Cerebellar nuclear complex (tissue), 1 donor: ENCODE results near the gene GAPDHS.

Experiments
- DNase-seq, 2 experiments: peaks; one replicate each; lab custom pipeline; 2025; lab: John Stamatoyannopoulos, UW

The GAPDHS gene

DNA sequence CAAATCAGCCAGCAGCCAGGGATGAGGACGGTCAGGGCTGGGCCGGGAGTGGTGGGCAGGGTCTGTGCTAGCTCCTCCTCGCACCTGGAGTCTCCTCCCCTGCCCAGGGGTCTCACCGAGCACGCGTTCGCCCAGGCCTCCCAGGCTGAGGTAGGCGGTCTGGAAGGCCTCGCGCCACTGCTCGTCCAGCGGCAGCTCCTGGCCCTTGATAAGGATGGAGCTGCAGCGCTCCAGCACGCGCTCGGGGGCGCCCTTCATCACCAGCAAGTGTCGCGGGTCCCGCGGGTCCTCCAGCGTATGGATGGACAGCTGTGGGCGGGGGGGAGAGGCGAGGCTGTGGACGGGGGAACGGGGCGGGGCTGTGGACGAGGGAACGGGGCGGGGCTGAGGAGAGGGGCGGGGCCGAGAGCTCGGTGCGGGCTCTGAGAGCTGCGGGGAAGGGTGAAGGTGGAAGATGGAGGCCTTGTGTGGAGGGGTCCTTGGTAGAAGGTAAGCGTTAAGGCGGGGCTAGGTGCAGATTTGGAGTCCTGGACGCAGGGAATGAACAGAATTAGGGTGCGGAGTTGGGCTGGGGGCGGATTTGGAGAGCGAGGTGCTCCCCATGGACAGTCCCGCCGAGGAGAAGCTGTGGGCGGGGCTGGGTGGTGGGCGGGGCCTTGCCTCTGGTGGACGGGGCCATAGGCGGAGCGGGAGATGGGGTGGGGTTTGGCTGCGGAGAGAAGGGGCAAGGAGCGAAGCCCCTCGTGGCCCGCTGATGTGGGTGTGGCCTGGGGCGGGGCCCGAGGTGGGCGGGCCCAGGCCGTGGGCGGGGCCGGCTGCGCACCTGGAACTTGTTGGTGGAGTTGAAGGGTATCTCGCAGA lies 24.5 kb downstream of the GAPDHS start:
- peak in 1 of 2 experiments; percentile 22 for DNase-seq

GRCh38 chr19:35558400-35559280 lies 25.4 kb downstream of the GAPDHS start:
- no peak for DNase-seq

- DNase-seq: no peak
These were observed 26.0 kb downstream of the GAPDHS start for GRCh38 chr19:35559281-35559659.

- no peak for DNase-seq
These were observed 26.5 kb downstream of the GAPDHS start for GRCh38 chr19:35559781-35560180.

DNA sequence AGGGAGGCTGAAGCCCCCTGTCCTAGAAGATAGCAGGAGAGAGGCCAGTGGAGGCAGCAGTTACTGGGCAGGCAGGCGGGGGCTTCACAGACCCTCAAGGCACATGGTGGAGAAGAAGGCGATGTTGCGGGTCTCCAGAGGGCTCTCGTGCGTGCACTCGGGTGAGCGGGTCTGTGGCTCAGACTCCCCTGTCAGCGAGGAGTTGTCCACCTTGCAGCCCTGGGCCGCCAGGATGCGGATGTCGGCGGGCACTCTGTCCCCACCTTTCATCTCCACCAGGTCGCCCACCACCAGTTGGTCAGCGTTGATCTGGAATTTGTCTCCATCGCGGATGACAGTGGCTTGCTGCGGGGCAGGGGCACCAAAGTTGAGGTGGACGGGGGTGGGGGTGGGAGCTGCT lies 27.0 kb downstream of the GAPDHS start:
- DNase-seq: no peak

DNA sequence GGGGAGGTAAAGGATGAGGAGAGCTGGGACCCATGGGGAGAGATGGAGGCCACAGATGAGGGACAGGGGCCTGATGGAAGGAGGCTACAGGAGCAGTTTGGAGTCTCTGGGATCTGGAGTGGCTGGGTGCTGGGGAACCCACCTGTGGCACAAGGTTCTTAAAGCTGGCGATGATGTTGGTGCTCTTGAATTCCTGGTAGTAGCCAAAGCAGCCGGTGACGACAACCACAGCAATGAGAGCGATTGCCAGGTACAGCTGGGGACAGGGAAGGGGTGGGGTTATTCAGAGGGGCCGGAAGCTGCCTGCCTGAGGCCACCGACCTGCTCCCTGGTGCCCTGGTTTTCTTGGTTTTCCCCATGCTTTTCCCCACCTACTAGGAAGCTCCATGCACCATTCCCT lies 27.4 kb downstream of the GAPDHS start:
- no peak for DNase-seq

DNA sequence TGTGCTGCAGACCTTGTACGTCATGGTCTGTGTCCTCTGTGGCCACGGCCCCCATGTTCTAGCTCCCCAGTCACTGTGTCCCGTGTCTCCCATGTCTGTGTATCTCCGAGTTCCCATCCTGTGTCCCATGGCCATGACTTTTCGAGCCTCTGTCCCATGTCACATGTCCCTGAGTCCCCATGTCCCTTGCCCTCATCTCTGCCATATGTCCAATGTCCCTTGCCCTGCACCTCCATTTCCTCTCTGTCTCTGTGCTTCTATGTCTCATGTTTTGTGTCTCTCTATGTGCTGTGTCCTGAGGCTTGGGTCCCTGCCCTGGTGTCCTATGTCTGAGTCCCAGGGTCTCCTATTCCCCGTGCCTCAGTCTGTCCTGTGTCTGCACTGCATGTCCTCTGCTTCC lies 28.2 kb downstream of the GAPDHS start:
- DNase-seq: no peak

DNA sequence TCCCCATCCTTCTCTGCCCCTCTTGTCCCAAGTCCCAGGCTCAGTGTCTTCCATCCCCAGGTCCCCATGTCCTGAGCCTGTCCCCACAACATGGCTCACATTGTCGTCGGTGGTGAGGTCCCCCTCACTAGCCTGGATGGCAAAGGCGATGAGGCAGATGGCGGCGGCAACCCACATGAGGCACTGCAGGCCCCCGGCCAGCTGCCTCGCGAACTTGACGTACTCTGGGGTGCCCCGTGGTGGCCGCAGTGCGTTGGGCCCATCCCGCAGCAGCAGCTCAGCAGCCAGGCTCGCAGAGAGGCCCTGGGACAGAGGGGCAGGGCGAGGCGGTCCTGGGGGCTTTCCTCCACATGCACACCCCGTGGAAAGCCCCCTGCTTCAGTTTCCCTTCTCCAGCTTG lies 29.1 kb downstream of the GAPDHS start:
- no peak for DNase-seq

DNA sequence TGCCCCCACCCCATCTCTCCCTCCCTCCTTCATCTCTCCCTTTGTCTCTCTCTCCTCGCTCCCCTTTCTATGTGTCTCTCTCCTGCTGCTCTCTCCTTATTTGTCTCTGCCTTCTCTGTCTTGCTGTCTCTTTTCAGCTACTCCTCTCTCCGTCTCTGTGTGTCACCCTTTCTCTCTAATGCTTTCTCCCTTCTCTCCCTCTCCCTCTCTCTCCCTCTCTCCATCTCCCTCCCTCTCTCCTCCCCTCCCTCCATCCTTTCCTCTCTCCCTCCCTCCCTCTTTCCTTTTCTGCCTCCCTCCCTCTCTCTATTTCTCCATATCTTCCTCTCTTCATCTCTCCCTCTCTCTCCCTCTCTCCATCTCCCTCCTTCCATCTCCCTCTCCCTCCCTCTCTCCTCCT lies 29.5 kb downstream of the GAPDHS start:
- no peak for DNase-seq

DNA sequence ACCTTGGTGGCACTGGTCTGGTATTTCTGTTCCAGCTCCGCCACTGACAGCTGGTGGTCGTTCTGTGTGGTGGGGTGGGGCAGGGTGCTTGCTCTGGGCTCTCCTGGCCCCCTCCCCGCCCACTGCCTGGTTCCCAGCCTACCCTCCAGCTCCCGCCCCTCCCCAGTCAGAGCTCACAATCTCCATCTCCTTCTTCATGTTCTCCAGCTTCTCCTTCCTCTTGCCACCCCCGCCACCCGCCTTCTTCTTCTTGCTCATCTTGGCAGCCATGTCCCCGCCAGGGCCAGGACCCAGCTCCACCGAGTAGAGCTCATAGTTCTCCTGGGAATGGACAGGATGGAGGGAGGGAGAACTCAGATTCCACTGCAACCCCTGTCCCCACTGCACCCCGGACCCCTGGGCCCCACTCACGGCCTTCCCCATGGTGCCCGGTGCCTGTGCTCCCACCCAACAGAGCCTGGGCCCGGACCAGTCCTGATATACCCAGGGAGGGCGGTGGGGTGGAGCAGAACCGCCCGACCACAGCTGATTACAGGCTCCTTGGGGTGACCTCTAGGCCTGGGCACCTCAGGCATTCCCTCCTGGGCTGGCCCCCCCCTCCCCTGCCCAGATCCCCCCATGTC lies 30.1 kb downstream of the GAPDHS start, which contains the start of gene ATP4A:
Gene ATP4A, minus strand, starts transcription at position 452 of the 623 bp plus-strand sequence. Its CDS starts 29 bp downstream, at position 423.
- no peak for DNase-seq

GRCh38 chr19:35565016-35565856 lies 32.0 kb downstream of the GAPDHS start:
- no peak for DNase-seq

GRCh38 chr19:35566738-35567137 lies 33.5 kb downstream of the GAPDHS start:
- DNase-seq: no peak

DNA sequence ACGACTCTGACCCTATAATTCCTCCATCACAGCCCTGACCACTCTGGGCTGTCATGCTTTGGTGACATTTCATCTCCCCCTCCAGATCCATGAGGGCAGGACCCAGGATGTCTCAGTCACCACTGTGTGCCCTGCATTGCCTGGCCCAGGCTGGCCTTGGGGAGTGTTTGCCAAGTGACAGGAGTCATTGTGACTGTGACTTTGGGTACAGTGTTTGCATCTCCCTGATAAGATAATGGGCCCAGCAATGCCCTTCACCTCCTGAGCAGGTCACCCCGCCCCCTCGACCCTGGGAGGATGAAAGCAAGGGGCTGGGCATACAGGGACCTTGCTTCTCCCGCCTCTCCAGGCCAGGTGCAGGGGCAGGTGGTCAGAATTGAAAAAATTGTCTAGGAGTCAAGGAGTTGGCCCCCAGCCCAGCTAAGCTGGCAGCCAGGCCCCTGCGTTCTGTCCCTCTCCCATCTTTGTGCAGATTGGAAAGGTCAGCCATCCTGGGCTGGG lies 36.1 kb downstream of the GAPDHS start:
- DNase-seq: peak in 1 of 2 experiments; percentile 21

- no peak for DNase-seq
These were observed 38.2 kb downstream of the GAPDHS start for GRCh38 chr19:35571406-35571965.

GRCh38 chr19:35577918-35578317 lies 44.7 kb downstream of the GAPDHS start:
- DNase-seq: no peak

- no peak for DNase-seq
These were observed 45.5 kb downstream of the GAPDHS start for GRCh38 chr19:35578707-35579106.

GRCh38 chr19:35582760-35583159 lies 49.5 kb downstream of the GAPDHS start:
- DNase-seq: no peak

DNA sequence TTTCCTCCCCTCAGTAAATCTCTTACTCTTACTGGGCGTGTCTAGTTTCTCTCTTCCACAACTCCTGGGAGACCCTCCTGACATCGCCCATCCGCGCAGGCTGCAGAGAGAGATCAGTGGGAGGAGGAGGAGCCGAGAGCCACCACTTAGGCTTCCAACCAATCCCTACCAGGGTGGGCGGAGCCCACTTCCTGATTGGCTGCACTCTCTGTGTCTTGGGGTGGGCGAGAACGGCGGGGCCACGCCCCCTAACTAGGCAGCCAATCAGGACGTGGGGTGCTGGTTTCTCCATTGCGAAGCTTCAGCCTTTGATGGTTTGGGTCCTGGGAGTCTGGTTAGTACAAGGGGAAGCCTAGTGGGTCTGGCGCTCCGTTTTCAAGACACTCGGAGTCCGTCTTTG lies 52.6 kb downstream of the GAPDHS start, which contains the start of gene PMIS2:
Gene PMIS2, plus strand, starts transcription at position 326 of the 400 bp plus-strand sequence. CDS start 87 bp downstream, outside the sequence.
- no peak for DNase-seq

DNA sequence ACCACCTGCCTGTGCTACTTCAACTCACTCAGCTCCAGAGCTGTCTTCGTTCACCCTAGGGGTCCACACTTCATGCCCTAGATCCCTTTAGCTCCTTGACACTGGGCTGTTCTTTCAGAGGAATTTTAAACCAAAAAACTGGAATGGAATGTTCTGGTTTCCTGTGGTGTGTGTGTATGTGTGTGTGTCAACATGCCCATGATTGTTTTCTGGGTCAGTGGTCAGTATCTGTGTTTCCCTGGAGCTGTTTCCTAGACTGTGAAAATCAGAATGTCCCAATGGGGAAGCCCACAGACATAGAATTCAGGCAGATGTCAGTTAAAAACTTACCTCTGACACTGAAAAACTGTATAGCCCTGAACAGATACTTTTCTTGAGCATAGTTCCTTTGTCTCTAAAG lies 54.1 kb downstream of the GAPDHS start:
- no peak for DNase-seq

- no peak for DNase-seq
These were observed 57.6 kb downstream of the GAPDHS start for GRCh38 chr19:35590875-35591274.

DNA sequence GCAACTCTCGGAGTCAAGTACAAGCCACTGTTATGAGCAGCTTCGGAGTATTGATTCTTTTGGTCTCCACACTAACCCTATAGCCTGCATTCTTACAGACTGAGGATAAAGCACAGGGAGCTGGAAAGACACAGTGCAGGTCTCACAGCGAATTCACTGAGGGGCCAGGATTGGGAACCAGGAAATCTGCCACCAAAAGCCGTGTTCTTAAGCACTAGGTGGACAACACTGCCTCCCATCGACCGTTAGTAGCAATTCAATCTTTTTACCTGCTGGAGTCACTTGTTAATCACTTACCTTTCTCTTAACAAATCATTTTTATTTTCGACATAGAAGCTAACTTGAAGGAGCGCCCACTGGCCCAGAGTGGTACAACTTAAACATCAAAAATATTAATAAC lies 59.0 kb downstream of the GAPDHS start:
- DNase-seq: no peak
